Gastroesophageal sphincter (tissue), 4 donors: ENCODE data around the gene TPRA1. TPM values are rescaled to one million over a fixed set of nuclear protein-coding genes. Genes with fewer than 3 reads are reported as not detected.

Source experiments
- ATAC-seq: fragments of 150-250 bp; one replicate; pipeline ENCODE4 v1.9.1; 2016; ENCODE audit warnings: mild to moderate bottlenecking, moderate library complexity
- H3K27ac ChIP-seq, 4 donors: fragments of 200-600 bp; sonication (generic) in 3 of 4; 1 replicate in 3 of 4; 2 replicates in 1 of 4; pipeline ENCODE4 v1.5.1; 2016 to 2019
- H3K27me3 ChIP-seq: fragments of 200-600 bp; sonication (generic); one replicate; pipeline ENCODE4 v1.5.1; 2019
- H3K36me3 ChIP-seq, 2 donors: fragments of 200-600 bp; sonication (generic); one replicate each; pipeline ENCODE4 v1.5.1; 2019; ENCODE audit warnings: control low read depth in 1 of 2
- H3K4me1 ChIP-seq, 3 donors: fragments of 200-600 bp; sonication (generic); 1 replicate in 2 of 3; 2 replicates in 1 of 3; pipeline ENCODE4 v1.5.1; 2016 to 2019; ENCODE audit warnings: control low read depth in 2 of 3
- H3K4me3 ChIP-seq, 2 donors: fragments of 200-600 bp; sonication (generic); one replicate each; pipeline ENCODE4 v1.5.1; 2019; ENCODE audit warnings: mild to moderate bottlenecking in 1 of 2, moderate library complexity in 1 of 2
- H3K9me3 ChIP-seq, 3 donors: fragments of 200-600 bp; sonication (generic); one replicate each; pipeline ENCODE4 v1.5.1; 2017 to 2019; ENCODE audit warnings: control low read depth in 2 of 3
- EP300 ChIP-seq: sonication (generic); formaldehyde crosslinking; IDR thresholded peaks from one replicate; pipeline ENCODE4 v1.6.1; 2017; ENCODE audit warnings: antibody characterized with exemption, mild to moderate bottlenecking
- POLR2A ChIP-seq, 2 donors: fragments of 450-650 bp; IDR thresholded peaks; one replicate each; pipeline ENCODE4 v1.6.1; 2017; ENCODE audit warnings: antibody characterized with exemption in 2 of 2, mild to moderate bottlenecking in 2 of 2, moderate library complexity in 1 of 2
- POLR2AphosphoS5 ChIP-seq: sonication (generic); formaldehyde crosslinking; IDR thresholded peaks from one replicate; pipeline ENCODE4 v1.6.1; 2017; ENCODE audit warnings: antibody characterized with exemption
- whole genome bisulfite sequencing, 2 donors: methylation state at CpG; one replicate each; pipeline ENCODE4 v1.1.5; 2018; ENCODE audit warnings: low coverage in 1 of 2; 5-methylcytosine and 5-hydroxymethylcytosine counted together
- total RNA-seq, 4 donors: library from RNA; depleted of rRNA; stranded (reverse); fragments of >200 nt; gene quantifications; one replicate each; pipeline ENCODE4 v1.1.0, GENCODE V29; 2016
- TF ChIP-seq, protein P1 (sequence below), 4 experiments: fragments of 200-600 bp in 2 of 4; fragments of 450-650 bp in 2 of 4; sonication (generic) in 1 of 4; IDR thresholded peaks; one replicate each; pipeline ENCODE4 v1.5.1; 2017 to 2019; ENCODE audit warnings: antibody characterized with exemption in 4 of 4, mild to moderate bottlenecking in 2 of 4, moderate library complexity in 2 of 4

TPRA1 gene
- total RNA-seq, 4 donors from 2014 or later, result 25.6 to 36.3 (median 33.2) TPM

DNA sequence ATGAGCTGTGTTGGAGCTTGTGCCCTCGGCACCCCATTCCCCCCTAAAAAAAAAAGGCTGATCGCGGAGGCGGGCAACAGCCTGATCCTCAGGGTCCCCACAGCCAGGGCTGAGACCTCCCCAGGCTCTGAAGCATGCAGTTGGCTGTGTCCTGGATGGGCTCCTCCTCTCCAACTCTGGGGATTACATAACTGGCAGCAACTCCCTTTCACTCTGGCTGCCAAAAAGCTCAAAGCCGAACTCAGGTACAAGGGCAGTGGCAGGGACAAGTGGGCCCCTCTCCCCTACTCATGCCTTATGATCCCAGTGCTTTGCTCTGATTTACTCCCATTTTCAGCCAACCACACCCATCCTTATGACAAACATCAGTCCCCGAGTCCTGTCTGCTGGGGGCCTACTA is 18.3 kb downstream of the TPRA1 start:
- ATAC-seq, result no peak
- Histone ChIP-seq H3K36me3 (peaks cover 0 to 67% of the 10 kb centered on the region in 2 donors), H3K4me3 (no peak overlapping the region), H3K27ac (no peak overlapping the region), H3K9me3 (no peaks in the 10 kb centered on the region), H3K27me3 (no peaks in the 10 kb centered on the region), H3K4me1 (peaks cover 0 to 25% (median 4%) of the 10 kb centered on the region in 3 donors)
- TF ChIP-seq POLR2A (IDR thresholded peaks at IDR 0.05) (no peak), POLR2AphosphoS5 (no peak), EP300 (no peak)
- TF ChIP-seq, protein P1, sequence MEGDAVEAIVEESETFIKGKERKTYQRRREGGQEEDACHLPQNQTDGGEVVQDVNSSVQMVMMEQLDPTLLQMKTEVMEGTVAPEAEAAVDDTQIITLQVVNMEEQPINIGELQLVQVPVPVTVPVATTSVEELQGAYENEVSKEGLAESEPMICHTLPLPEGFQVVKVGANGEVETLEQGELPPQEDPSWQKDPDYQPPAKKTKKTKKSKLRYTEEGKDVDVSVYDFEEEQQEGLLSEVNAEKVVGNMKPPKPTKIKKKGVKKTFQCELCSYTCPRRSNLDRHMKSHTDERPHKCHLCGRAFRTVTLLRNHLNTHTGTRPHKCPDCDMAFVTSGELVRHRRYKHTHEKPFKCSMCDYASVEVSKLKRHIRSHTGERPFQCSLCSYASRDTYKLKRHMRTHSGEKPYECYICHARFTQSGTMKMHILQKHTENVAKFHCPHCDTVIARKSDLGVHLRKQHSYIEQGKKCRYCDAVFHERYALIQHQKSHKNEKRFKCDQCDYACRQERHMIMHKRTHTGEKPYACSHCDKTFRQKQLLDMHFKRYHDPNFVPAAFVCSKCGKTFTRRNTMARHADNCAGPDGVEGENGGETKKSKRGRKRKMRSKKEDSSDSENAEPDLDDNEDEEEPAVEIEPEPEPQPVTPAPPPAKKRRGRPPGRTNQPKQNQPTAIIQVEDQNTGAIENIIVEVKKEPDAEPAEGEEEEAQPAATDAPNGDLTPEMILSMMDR (IDR thresholded peaks at IDR 0.05), result no peak
- 58% methylated on average over 2 of the region's 6 CpGs; no CpG with 5 or more reads in 1 of the 2 donors for WGBS, 2 donors

- WGBS, 2 donors, result 83 to 89% methylated on average over 1 to 7 of the region's 7 CpGs
- Histone ChIP-seq H3K27me3 (no peaks in the 10 kb centered on the region), H3K36me3 (peaks cover 0 to 51% of the 10 kb centered on the region in 2 donors), H3K4me1 (peaks cover 0 to 19% (median 4%) of the 10 kb centered on the region in 3 donors), H3K27ac (no peak overlapping the region), H3K9me3 (no peaks in the 10 kb centered on the region), H3K4me3 (no peak overlapping the region)
- TF ChIP-seq POLR2A (IDR thresholded peaks at IDR 0.05) (no peak), EP300 (no peak), POLR2AphosphoS5 (no peak)
- TF ChIP-seq, protein P1 (IDR thresholded peaks at IDR 0.05), result no peak
- no peak for ATAC-seq
These were observed 20.0 kb downstream of the TPRA1 start for GRCh38 chr3:127570520-127570919.

GRCh38 chr3:127569160-127569559 is 21.4 kb downstream of the TPRA1 start:
- no peak for TF ChIP-seq POLR2AphosphoS5
- no peak for TF ChIP-seq EP300
- TF ChIP-seq, protein P1 (IDR thresholded peaks at IDR 0.05), result no peak
- no peak for TF ChIP-seq POLR2A (IDR thresholded peaks at IDR 0.05)
- Histone ChIP-seq H3K36me3 (peaks cover 0 to 44% of the 10 kb centered on the region in 2 donors), H3K27ac (no peak overlapping the region), H3K27me3 (no peaks in the 10 kb centered on the region), H3K9me3 (no peaks in the 10 kb centered on the region), H3K4me3 (no peak overlapping the region), H3K4me1 (peaks cover 0 to 10% (median 0%) of the 10 kb centered on the region in 3 donors)
- no peak for ATAC-seq
- WGBS, 2 donors, result no CpG with 5 or more reads among the region's 1 CpG

GRCh38 chr3:127568586-127568985 is 21.9 kb downstream of the TPRA1 start:
- Histone ChIP-seq H3K27ac (no peak overlapping the region), H3K9me3 (no peaks in the 10 kb centered on the region), H3K27me3 (no peaks in the 10 kb centered on the region), H3K4me3 (no peak overlapping the region), H3K36me3 (peaks cover 0 to 38% of the 10 kb centered on the region in 2 donors), H3K4me1 (peaks cover 0 to 10% (median 0%) of the 10 kb centered on the region in 3 donors)
- no peak for ATAC-seq
- TF ChIP-seq POLR2A (IDR thresholded peaks at IDR 0.05) (no peak), EP300 (no peak), POLR2AphosphoS5 (no peak)
- TF ChIP-seq, protein P1 (IDR thresholded peaks at IDR 0.05), result no peak
- no CpG with 5 or more reads among the region's 9 CpGs for WGBS, 2 donors

- Histone ChIP-seq H3K4me3 (no peak overlapping the region), H3K27ac (no peak overlapping the region), H3K36me3 (peaks cover 0 to 21% of the 10 kb centered on the region in 2 donors), H3K27me3 (peaks cover 6% of the 10 kb centered on the region), H3K9me3 (no peaks in the 10 kb centered on the region), H3K4me1 (peaks cover 0 to under 1% (median 0%) of the 10 kb centered on the region in 3 donors)
- WGBS, 2 donors, result 68% methylated on average over 7 of the region's 9 CpGs; no CpG with 5 or more reads in 1 of the 2 donors
- ATAC-seq, result no peak
- TF ChIP-seq POLR2AphosphoS5 (no peak), POLR2A (IDR thresholded peaks at IDR 0.05) (no peak), EP300 (no peak)
- TF ChIP-seq, protein P1 (IDR thresholded peaks at IDR 0.05), result no peak
These were observed 23.7 kb downstream of the TPRA1 start for GRCh38 chr3:127566833-127567232.
